ENCODE results near the gene MOK.
"Not testable (repeated sequence)": the region's sequence is repeated elsewhere in the genome, so short reads cannot be mapped to it uniquely, and the experiment has no call there.

The MOK gene, protein sequence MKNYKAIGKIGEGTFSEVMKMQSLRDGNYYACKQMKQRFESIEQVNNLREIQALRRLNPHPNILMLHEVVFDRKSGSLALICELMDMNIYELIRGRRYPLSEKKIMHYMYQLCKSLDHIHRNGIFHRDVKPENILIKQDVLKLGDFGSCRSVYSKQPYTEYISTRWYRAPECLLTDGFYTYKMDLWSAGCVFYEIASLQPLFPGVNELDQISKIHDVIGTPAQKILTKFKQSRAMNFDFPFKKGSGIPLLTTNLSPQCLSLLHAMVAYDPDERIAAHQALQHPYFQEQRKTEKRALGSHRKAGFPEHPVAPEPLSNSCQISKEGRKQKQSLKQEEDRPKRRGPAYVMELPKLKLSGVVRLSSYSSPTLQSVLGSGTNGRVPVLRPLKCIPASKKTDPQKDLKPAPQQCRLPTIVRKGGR

DNA sequence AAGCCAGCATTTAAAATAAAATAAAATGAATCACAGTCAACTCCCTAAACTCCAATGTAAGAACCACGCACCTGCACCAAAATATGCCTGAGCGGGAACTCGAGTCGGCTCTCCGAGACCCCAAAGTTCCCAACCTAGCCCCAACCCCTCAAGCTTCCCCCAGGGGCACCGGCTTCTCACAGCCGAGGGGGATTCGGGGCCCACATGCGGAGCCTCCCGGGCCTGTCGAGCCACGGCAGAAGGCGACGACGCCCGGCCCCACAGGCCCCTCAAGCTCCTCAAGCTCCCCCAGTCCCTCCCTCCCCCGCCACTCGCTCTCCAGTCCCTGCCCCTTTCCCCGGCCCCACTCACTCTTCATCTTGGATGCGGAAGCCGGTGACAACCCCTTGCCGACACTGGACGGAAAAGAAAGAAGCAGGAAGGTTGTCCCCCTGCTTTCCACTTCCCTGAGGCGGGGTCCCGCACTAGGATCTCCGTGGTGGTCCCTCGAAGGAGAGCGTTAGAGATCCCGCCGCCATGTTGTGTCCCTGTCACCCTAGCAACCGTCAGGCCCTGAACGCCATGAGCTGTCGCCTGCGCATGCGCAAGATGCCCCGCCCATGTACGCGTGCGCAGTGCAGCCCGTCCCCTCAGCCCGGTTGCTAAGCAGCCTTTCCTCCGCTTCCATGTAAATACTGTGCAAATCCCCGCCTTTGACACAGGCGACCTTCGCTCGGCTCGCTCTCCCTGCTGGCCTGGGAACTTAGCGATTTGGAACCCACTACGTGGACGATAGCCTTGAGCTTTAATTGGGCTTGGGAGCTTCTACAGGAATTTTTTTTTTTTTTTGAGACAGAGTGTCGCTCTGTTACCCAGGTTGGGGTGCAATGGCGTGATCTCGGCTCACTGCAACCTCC lies at the start of gene MOK:
MOK (minus strand) TSS at position 554 of the 896 bp plus-strand sequence; CDS start at position 358, 196 bp downstream.
- DNase-seq (ENCODE audit: low read depth, low spot score): peak; percentile 91

DNA sequence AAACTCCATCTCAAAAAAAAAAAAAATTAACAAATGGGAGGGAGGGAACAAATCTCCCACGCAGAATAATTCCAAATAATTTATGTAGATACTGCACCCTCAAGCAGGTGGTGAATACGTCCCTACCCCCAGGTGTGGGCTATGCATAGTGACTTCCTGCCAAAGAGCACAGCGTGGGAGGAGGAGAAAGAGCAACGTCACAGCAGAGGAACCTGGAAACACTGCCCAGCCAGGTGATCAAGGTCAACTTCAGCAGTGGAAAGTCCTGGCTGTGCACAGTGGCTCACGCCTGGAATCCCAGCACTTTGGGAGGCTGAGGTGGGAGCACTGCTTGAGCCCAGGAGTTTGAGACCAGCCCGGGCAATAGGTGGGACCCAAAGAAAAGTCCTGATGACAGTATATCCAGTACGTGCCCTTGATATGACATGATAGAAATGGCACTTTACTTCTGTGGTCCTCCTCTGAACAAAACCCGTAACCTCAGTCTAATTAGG lies 48.2 kb upstream of the MOK start:
- DNase-seq (ENCODE audit: low read depth, low spot score): no peak

DNA sequence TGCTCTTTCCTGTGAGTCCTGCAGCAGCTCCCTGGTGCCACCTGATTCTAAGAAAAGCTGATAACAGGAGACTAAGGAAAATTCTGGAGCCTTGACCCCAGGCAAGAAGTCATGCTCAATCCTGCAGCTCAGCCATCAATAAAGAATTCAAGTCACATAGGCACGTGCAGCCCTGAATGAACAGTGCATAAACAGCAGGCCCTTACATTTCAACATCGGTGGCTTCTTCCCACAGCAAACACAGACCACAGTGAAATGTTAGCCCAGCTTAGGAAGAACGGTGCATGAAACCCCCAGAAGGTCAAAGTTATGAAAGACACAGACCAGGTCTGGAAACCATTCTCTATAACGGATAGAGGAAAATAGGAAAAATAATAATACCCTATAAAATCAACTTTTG lies 47.2 kb upstream of the MOK start:
- DNase-seq (ENCODE audit: low read depth, low spot score): no peak

DNA sequence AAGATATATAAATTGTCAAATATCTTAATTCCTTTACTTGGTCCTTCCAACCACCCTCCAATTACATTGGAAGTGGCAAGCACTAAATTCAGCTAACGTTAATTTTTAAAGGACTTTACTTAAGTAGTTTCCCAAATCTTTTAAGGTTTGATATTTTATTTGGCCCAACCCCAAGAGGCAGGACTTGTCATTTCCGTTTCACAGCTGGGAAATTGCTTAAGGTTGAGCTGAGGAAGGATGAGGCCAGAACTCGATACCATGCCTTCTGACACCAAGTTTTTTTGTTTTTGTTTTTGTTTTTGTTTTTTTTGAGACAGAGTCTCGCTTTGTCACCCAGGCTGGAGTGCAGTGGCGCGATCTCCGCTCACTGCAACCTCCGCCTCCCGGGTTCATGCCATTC lies 46.6 kb upstream of the MOK start:
- peak; percentile 7 for DNase-seq (ENCODE audit: low read depth, low spot score)

DNA sequence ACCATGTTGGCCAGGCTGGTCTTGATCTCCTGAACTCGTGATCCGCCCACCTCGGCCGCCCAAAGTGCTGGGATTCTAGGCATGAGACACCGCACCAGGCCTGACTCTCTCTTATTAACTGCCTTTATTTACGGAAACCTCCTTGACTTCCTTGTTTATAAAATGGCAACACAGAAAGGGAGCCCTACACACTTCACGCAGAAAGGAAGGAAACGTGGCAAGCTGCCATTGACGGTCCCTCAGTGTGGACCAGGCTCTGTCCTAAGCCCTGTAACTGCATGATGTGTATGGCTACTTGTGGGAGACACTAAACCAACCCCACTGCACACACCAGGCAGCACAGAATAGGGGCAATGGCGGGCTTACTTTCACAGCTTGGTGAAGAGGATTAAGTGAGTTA lies 46.1 kb upstream of the MOK start:
- DNase-seq (ENCODE audit: low read depth, low spot score): no peak

DNA sequence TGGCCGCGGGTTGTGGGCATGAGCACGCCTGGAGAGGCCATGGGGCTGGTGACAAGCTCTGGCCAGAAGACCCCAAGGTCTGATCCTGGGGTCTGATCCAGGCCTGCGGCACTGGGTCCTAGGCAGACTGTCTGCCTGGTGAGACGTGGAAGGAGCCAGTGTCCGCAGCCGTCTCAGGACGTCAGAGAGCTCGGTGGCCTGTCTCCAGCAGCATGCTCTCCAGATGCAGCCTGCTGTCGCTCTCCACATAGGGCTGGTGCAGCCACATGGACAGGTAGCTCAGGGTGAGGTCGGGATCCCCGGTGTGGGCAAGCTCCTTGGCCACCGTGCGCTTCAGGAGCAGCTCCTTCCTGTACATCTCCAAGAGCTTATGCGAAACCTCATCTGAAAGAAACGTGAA lies 43.4 kb upstream of the MOK start:
- DNase-seq (ENCODE audit: low read depth, low spot score): no peak

DNA sequence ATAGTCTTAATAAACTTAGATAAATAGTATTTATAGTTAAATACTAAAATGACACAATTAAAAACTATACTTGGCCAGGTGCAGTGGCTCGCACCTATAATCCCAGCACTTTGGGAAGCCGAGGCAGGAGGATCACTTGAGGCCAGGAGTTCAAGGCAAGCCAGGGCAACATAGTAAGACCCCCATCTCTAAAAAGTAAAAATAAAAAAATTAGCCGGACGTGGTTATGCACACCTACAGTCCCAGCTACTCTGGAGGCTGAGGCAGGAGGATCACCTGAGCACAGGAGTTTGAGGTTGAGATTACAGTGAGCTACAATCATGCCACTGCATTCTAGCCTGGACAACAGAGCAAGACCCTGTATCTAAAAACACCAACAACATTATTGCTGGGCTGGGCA lies 41.7 kb upstream of the MOK start:
- DNase-seq (ENCODE audit: low read depth, low spot score): no peak

DNA sequence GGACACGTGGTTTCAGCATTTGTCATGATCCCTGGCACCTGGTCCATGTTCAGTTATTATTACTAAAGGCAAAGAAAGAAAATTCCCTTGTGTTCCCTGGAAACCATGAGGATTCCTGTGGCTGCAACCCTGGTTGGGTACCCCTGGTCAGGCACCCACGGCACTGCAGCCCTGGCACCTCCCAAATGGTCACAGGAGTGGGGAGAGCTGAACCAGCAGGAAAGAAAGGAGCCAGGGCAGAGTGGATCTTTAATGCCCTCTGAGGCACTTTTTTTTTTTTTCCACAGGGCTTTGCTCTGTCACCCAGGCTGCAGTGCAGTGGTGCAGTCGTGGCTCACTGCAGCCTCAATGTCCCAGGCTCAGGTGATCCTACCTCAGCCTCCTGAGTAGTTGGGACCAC lies 40.3 kb upstream of the MOK start:
- DNase-seq (ENCODE audit: low read depth, low spot score): no peak

DNA sequence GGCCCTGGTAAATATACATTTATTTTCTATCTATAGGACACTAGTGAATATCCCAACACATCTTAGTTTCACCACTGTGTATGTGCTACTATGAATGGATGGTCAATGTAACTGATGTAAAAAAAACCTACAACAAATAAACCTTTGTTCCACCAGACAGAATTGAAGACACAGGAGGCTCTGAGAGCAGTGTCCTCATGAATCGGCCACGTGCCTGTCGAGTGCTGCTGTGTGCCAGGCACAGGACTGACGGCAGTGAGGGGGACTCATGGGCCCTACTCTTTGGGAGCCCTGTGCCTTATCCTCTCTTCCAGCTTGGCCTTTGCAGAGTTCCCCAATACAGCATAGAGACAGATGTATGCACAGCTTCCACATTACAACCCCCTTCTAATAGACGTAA lies 39.5 kb upstream of the MOK start:
- no peak for DNase-seq (ENCODE audit: low read depth, low spot score)

DNA sequence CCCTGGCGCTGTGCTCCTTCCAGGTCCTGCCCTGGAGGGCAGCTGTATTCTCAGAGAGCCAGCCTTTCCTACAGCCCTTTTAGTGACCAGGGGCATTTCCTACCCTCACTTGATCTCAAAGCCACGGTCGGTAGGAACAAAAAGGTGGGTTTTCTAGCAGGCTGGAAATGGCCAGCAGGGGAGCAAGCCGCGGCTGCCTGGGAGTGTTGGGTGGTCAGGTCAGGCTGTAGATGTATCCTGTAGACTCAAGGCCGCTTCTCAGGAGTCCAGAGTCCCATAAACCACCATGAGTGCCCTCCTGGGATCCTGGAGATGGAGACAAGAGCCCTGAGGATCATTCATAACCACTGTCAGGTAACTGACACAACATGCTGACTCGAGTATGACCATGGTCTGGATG lies 39.1 kb upstream of the MOK start:
- DNase-seq (ENCODE audit: low read depth, low spot score): no peak

DNA sequence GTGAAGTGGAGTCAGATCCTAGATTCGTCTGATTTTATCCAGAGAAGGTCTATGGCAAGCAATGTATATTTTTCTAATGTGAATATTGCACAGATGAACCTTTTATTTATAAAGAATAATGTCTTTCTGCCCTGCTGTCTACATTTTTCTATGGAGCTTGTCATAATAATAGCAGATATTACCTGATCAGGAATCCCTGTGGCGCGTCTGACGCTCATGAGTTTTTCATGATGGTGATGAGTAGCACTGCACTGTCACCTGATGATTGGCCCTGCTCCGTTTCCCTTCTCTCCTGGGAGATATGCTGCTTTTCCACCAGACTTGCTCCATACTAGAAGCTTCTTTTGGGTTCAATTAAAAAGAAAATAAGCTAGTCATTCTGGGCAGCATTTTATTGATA lies 37.3 kb upstream of the MOK start:
- no peak for DNase-seq (ENCODE audit: low read depth, low spot score)

DNA sequence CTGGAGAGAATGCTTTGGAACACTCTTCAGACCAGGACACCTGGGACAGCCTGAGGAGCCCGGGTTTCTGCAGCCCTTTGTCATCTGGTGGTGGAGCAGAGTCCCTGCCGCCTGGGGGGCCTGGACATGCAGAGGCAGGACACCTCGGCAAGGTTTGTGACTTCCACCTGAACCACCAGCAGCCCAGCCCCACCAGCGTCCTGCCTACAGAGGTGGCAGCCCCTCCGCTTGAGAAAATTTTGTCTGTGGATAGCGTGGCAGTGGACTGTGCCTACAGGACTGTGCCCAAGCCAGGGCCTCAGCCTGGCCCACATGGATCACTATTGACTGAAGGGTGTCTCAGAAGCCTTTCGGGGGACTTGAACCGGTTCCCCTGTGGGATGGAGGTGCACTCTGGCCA lies 36.6 kb upstream of the MOK start:
- no peak for DNase-seq (ENCODE audit: low read depth, low spot score)

DNA sequence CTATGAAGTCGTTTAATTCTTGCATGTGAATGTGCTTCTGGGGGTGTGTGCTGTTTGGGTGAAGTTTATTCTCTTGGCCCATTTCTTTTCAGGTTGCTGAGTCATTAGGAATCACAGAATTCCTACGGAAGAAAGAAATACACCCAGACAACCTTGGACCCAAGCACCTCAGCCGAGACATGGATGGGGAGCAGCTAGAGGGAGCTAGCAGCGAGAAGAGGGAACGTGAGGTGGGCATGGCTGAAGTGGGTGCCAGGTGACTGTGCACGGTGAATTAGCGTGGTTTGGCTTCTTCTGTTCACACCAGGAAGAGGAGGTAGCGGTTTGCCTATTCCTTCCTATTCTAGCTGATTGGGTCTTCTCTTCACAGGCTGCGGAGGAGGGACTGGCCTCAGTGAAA lies 33.8 kb upstream of the MOK start:
- no peak for DNase-seq (ENCODE audit: low read depth, low spot score)

DNA sequence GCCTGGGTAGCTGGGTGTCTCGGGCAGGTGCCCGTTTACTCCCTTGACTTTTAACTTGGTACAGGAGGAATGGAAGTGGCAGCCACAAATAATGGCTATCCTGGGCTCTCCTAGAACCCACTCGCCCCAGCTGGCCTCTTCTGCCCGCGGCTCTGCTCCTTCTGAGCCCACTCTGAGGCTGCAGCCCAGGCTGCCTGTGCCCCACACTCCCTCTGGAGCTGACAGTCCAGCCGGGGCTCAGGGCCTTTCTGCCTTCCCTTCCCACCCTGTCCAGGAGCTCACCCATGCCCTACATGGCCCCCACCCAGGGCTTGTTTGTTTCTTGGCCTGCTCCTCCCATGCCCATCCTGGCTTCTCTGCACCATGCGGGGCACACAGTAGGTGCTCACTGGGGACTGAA lies 30.2 kb upstream of the MOK start:
- DNase-seq (ENCODE audit: low read depth, low spot score): no peak

DNA sequence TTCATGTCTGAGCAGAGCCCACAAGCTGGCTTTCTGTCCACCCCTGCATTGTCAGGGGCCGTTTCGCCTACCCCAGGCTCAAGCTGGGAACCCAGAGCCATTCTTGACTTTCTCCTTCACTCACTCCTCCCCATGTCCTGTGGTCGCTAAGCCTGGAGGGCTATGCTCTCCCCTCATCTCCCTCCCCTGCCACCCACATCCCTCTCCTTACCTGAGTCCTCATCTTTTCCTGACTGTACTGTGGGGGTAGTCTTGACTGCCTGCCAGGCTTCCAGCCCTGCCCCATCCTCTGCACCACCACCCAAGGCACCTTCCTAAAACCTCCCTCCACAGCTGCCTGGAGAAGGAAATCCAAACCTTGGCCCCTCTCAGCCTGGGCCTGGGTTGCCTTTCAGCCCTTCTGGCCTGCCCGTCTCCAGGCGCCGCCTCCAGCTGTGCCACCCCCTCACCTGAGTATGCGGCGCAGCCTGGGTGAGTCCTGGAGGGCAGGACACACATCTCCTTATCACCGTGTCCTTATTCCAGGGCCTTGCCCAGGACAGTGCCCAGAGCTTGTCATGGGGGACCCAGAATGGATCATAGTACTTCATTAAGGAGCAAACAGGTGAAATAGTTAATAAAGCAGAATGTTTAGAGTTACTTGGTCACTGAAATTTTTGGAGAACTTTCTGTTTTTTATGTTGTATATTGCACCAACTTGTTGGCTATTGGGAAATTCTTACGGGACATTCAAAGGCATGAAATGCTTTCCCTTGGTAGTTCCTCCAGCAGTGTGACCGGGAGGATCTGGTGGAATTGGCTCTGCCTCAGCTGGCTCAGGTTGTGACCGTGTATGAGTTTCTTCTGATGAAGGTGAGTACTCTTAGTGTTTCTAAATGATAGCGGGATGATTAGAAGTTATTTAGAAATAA lies 29.1 kb upstream of the MOK start:
- DNase-seq (ENCODE audit: low read depth, low spot score): no peak

DNA sequence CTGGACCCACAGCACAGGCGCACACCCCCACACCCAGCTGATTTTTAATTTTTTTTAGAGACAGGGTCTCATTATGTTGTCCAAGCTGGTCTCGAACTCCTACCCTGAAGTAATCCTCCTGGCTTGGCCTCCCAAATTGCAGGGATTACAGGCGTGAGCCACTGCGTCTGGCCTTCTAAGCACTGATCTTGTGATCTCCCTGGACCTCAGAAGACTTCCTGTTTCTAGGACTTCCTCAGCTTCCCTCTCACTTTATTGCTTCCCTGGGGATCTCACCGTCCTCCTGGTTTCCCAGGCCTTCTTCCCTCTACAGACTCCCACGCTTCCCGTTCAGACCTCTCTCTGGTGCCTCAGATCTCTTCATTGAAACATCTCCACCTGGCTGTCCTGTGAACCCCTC lies 28.4 kb upstream of the MOK start:
- no peak for DNase-seq (ENCODE audit: low read depth, low spot score)

DNA sequence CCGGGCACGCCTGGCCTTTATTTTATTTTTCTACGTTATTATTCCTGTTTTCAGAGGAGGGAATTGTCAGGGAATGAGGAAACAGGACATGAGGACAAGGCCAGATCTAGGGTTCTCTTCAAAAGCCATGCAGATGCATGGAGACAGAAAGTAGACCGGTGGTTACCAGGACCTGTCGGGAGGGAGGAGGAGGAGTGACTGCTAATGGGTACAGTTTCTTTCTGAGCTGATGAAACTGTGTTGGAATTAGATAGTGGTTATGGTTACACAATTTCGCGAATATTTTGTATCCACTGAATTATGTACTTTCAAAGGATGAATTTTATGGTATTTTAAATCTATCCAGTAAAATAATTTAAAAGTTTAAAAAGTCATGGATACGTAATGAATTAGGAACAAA lies 25.8 kb upstream of the MOK start:
- no peak for DNase-seq (ENCODE audit: low read depth, low spot score)

DNA sequence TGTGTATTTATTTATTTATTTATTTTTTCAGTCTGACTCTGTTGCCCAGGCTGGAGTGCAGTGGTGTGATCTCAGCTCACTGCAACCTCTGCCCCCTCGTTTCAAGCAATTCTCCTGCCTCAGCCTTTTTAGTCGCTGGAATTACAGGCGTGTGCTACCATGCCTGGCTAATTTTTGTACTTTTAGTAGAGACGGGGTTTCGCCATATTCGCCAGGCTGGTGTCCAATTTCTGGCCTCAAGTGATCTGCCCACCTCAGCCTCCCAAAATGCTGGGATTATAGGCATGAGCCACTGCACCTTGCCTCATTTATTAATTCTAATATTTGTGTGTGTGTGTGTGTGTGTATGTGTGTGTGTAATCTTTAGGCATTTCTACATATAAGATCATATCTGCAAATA lies 24.4 kb upstream of the MOK start:
- DNase-seq (ENCODE audit: low read depth, low spot score): not testable (repeated sequence)

DNA sequence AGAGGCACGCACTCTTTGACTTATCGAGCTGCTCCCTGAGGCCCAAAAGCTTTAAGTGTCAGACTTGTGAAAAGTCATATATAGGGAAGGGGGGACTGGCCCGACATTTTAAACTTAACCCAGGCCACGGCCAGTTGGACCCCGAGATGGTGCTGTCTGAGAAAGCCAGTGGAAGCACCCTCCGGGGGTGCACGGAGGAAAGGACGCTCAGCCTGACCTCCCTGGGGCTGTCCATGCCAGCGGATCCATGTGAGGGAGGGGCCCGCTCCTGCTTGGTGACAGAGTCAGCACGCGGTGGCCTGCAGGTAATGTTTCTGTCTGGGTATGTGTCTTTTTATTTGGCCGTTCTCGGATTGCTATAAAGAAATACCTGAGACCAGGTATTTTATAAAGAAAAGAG lies 21.6 kb upstream of the MOK start:
- no peak for DNase-seq (ENCODE audit: low read depth, low spot score)

DNA sequence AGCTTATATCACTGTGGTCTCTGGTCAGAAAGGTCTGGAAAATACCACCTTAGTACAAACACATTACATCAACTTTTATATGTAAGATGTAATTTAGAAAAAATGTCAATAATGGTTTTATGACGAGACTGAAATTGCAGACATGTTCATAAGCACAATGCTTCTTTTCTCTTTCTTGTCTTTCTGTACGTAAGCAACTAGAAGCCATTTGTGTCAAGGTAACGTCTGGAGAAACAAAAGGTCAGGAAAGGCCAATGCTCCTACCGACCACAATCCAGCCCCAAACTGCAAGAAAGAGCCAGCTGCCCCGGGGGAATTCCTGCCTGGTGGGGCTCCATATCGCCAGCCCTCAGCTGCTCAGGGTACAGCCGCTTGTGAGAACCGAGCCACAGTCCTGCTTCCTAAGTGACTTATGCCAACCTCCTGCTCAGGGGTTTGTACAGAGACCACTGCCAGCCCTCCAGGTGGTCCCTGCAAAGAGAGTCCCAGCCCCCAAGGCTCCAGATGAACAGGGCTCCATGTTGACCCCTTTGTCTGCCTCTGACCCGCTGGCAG lies 20.9 kb upstream of the MOK start:
- DNase-seq (ENCODE audit: low read depth, low spot score): no peak

DNA sequence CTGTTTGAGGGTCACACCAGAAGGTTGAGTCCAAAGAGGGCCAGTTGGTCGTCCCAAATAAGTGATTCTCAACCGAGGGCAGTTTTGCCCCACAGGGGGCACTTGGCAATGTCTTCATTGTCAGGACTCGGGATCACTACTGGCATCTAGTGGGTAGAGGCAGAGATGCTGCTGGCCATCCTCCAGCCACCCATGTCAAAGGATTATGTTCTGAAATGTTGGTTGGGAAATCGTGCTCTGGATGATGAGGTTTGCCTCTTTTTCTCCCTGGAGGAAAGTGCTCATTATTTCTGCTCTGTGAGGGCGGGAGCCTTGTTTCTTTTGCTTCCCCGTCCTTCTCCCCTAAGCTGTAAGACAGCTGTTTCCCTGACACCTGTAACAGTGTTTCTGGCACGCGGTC lies 18.1 kb upstream of the MOK start:
- peak; percentile 40 for DNase-seq (ENCODE audit: low read depth, low spot score)
